T47D (cell line): Measurements from ENCODE around the gene PNPLA5.
A peak's percentile ranks its signal among the peaks of the same experiment; 100 is the strongest.

Source experiments
- DNase-seq, 2 experiments: peaks; one replicate each; pipeline versions ENCODE4 v3.0.0 to v3.0.0-alpha.2; 2011 to 2012; ENCODE audit warnings: low read depth in 1 of 2, low spot score in 1 of 2
- JUND ChIP-seq: IDR thresholded peaks from 2 replicates; pipeline ENCODE4 v1.6.1; 2012; ENCODE audit warnings: low read depth
- in situ Hi-C: cut with HindIII; loops from 2 replicates; pipeline ENCODE4 v1.10.0; 2016; ENCODE audit warnings: low sequenced_read_pairs, low pct_unique_long_range_greater_than_20kb

PNPLA5 gene

DNA sequence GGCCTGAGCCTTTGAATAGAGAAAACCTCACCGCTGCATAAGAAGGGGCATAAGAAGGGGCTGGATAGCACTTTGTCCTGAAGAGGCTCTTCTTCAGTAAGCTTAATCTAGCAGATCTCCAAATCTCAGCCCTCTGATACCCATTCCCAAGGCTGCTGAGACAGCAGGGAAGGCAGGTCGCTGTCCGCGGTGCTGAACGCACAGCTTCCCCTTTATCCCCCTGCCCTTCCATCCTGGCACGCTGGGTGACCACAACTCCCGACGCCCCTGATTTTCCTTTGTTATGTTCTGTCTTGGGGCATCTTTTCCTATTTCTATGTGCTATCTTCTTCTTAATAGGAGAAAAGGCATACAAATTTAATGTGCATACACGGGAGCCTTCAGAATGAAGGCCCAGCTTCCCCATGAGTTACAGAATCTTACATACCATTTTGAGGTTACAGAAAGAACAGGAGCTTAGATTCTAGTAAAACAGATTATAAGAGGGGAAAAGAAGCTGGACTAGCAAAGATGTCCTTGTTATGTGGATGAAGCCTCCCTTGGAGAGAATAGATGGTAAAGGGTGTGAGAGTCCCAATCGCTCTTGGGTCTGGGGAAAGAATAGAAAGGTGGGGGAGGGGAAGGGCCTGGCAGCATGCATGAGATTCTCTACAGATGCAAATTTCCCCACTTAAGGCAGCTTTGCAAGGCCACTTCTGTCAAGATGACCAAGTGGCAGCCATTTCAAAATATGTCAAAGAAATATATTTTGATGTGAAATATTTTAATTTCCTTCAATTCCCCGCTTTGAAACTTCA is 23.8 kb downstream of the PNPLA5 start:
- in situ Hi-C loops, result no loop called here

GRCh38 chr22:43862882-43863202 is 29.0 kb downstream of the PNPLA5 start:
- in situ Hi-C loops, result no loop called here
- no peak for TF ChIP-seq JUND
- no peak for DNase-seq

More for the DNA sequence above, 23.8 kb downstream of the PNPLA5 start:
- DNase-seq, result peak; percentile 61 to 67
- no peak for TF ChIP-seq JUND

DNA sequence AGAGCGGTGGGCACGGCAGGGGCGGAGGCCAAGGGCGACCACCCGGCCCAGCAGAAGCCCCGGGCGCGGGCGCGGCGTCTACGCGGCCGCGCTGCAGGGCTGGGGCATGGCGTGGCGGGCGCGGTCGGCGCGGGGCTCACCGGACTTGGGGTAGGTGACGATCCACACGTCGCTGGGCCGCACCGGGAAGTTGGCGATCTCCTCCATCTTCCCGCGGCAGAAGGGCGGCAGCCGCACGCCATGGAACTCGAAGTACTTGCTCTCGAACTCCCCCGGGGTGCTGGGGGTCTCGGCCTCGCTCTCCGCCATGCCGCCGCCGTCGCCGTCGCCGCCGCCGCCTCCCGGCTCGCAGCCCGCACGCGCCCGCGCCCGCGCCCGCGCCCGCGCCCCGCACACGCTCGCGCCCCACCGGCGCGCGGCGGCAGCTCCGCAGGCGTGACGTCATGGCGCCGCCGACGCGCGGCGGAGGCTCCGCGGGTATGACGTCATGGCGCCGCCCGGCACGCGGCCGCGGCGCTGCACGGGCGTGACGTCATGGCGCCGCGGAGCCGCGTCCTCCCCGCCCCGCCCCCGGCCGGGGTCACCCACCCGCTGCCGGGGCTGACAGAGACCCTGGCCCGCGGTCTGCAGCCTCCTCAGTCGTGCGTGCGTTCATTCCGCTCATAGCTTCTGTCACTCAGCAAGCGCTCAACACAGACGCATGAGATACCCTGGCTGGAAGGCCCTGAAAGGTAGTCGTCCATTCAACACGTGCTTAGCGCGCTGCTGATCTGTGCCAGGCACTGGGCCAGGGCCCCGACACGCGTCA is 29.5 kb downstream of the PNPLA5 start, which contains the start of gene SULT4A1:
Gene SULT4A1, minus strand, starts transcription at position 440 of the 808 bp plus-strand sequence. Its CDS starts 131 bp downstream, at position 309.
- DNase-seq, result no peak
- in situ Hi-C loops, result no loop called here
- TF ChIP-seq JUND, result no peak

GRCh38 chr22:43861529-43861928 is 30.3 kb downstream of the PNPLA5 start:
- in situ Hi-C loops, result no loop called here
- no peak for DNase-seq

GRCh38 chr22:43860831-43861230 is 31.0 kb downstream of the PNPLA5 start:
- no peak for DNase-seq
- in situ Hi-C loops, result no loop called here
- no peak for TF ChIP-seq JUND

More at GRCh38 chr22:43861529-43861928, 30.3 kb downstream of the PNPLA5 start:
- no peak for TF ChIP-seq JUND

DNA sequence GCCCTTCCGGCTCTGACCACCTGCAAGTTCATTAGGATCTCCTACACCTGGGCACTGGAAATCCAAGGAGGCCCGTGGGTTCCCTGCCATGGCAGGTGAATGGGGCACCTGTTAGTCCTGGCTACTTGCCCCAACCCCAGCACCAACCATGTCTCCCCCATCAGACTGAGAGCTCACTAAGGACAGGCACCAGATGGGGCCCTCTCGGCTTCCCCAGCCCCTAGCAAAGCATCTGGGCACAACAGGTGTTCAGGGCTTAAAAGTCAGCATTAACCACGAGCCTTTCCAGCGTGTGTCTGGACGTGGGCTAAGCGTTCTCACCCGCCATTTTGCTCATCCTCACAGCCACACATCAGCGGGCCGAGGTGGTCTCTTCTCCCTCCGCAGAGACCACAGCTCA is 31.7 kb downstream of the PNPLA5 start:
- in situ Hi-C loops, result no loop called here
- no peak for DNase-seq
- no peak for TF ChIP-seq JUND

DNA sequence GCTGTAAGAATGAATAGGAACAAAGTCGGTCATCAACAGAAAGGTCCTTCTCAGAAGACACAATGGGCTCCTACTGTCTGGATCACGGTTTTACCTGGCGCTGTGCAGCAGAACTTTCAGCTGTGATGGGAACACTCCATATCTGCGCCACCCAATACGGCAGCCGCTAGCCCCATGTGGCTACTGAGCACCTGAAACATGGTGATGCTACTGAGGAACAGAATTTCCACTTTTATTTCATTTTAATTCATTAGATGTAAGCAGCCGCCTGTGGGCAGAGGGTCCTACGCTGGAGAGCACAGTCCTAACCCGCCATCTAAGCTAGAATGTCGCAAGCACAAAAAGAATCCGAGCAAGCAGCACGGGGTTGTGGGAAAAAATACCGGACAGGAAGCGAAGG is 32.2 kb downstream of the PNPLA5 start:
- no peak for DNase-seq
- in situ Hi-C loops, result no loop called here
- TF ChIP-seq JUND, result no peak

DNA sequence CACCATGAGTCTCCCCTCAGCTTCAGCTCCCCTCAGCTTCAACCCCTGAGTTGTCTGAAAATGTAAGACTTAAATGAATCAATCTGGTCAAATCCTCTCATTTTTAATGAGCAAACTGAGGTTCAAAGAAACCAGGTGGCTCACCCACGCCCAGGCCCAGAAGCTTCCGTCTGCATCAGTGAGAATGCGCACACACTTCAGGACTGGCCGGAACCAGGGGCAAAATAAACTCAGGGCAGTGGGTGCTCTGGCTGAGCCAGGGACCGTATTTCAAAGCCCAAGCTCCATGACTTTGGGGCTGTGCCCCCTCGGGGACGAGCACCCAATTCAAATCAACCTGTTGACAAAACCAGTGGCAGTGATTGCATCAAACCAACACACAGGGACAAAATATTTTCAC is 32.6 kb downstream of the PNPLA5 start:
- no peak for DNase-seq
- no peak for TF ChIP-seq JUND
- in situ Hi-C loops, result no loop called here

DNA sequence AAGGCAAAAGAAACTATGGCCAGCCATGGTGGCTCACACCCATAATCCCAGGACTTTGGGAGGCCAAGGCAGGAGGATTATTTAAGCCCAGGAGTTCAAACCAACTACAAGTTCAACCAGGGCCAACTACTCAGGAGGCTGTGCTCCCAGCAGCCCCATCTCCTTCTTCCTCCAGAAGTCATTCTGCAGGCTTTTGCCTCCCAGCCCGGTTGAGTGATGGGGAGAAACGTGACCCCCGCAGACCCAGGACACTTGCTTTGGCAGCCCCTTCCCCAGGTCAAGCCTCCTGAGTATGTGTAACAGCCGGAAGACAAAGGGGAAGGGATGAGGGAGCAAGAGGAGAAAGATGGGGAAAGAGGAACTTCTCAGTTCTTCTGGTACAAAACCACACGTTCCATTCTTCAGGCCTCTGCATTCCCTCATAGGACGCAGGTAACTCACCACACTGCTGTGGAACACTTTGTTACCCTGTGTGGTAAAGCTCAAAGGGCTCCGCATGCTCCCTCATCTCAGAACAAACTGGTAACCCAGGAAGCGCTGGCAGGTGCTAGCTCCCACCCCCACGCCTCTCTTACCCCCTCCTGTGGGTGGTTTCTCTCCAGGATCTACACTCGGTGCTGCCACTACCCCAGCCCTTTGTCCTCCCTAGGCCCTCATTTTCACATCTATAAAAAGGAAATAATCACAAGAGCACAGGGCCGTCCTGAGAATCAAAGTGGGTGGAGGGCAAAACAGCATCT is 33.5 kb downstream of the PNPLA5 start:
- no peak for TF ChIP-seq JUND
- in situ Hi-C loops, result no loop called here
- DNase-seq, result no peak

DNA sequence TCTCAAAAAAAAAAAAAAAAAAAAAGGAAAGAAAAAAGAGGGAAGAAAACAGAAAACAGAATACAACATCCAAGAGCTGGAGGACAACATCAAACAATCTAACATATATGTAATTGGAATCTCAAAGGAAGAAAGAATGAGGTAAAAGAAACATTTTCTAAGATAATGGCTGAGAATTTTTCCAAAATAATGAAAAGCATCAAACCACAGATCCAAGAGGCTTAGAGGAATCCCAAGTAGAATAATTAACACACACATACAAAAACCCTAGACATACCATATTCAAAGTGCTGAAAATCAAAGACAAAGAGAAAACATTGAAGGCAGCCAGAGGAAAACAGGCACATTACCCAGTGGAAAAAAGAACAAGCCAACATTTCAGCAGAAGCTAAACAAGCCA is 34.4 kb downstream of the PNPLA5 start:
- in situ Hi-C loops, result no loop called here
- no peak for TF ChIP-seq JUND

GRCh38 chr22:43855431-43855830 is 36.4 kb downstream of the PNPLA5 start:
- in situ Hi-C loops, result no loop called here
- no peak for DNase-seq
- TF ChIP-seq JUND, result no peak

More for the DNA sequence above, 34.4 kb downstream of the PNPLA5 start:
- no peak for DNase-seq

GRCh38 chr22:43854786-43855271 is 37.0 kb downstream of the PNPLA5 start:
- in situ Hi-C loops, result no loop called here
- DNase-seq, result no peak
- TF ChIP-seq JUND, result no peak

DNA sequence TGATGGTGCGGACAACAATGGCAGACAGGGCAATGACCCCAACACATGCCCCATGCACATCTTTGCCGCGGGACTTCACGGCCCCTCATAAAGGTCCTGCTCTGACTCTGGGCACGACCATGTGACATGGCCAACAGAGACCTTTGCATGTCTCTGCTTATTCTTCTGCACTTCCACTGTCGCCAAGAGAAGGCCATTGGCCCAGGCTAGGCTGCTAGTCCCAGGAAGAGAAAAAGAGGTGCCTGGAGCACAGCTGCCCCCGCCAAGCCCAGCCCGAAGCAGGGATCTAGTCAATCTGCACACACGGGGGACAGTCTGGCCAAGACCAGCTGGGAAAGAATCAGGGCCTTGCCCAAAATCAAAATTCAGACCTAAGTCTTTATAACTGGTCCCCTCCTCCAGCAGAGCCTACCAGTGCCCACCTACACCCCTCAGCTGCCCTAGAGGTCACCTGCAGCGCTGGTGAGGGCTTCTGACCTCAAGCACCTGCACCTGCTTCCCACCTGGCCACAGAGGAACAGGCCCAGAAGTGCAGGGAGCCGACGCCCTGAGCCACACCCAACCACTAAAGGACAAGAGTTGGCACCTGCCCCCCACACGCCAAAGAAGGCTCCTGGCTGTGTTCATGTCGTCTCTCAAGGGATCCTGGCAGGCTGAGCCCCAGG is 37.6 kb downstream of the PNPLA5 start:
- in situ Hi-C loops, result no loop called here
- TF ChIP-seq JUND, result no peak
- no peak for DNase-seq
